Measurements from ENCODE around the gene ATP11A.

Gene ATP11A

GRCh38 chr13:112842343-112842856 lies 152.6 kb downstream of the ATP11A start:
- in situ Hi-C loops (cut with HindIII; ENCODE audit: low pct_ligation_motif_present, low sequenced_read_pairs), result no loop called here
- Histone ChIP-seq H3K36me3 (replicated peaks) (no peaks in the 10 kb centered on the region), H3K4me3 (ENCODE audit: low read depth, low read length) (no peak overlapping the region), H3K27me3 (replicated peaks) (no peaks in the 10 kb centered on the region), H3K27ac (no peak overlapping the region)
- TF ChIP-seq, protein P1, sequence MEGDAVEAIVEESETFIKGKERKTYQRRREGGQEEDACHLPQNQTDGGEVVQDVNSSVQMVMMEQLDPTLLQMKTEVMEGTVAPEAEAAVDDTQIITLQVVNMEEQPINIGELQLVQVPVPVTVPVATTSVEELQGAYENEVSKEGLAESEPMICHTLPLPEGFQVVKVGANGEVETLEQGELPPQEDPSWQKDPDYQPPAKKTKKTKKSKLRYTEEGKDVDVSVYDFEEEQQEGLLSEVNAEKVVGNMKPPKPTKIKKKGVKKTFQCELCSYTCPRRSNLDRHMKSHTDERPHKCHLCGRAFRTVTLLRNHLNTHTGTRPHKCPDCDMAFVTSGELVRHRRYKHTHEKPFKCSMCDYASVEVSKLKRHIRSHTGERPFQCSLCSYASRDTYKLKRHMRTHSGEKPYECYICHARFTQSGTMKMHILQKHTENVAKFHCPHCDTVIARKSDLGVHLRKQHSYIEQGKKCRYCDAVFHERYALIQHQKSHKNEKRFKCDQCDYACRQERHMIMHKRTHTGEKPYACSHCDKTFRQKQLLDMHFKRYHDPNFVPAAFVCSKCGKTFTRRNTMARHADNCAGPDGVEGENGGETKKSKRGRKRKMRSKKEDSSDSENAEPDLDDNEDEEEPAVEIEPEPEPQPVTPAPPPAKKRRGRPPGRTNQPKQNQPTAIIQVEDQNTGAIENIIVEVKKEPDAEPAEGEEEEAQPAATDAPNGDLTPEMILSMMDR (IDR thresholded peaks at IDR 0.05; ENCODE audit: low read depth, low read length, missing control alignments), result no peak
- peak; percentile 61 for DNase-seq

DNA sequence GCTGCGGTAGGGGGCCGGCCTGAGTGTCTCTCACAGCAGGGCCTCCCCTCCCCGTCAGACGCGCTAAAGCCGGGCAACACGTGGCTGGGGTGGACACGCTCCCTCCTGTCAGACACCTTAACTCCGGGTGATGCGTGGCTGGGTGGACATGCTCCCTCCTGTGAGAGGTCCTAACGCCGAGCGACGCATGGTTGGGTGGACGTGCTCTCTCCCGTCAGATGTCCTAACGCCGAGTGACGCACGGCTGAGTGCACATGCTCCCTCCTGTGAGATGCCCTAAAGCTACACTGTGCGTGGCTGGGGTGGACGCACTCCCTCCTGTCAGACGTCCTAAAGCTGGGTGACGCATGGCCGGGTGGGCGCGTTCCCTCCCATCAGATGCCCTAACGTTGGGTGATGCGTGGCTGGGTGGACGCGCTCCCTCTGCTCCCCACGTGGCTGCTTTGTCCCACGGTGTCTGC lies 153.1 kb downstream of the ATP11A start:
- H3K4me3 ChIP-seq (ENCODE audit: low read depth, low read length), result no peak overlapping the region
- in situ Hi-C loops (cut with HindIII; ENCODE audit: low pct_ligation_motif_present, low sequenced_read_pairs), result no loop called here
- no peaks in the 10 kb centered on the region for H3K27me3 ChIP-seq (replicated peaks)
- DNase-seq, result no peak
- TF ChIP-seq, protein P1 (IDR thresholded peaks at IDR 0.05; ENCODE audit: low read depth, low read length, missing control alignments), result no peak
- H3K27ac ChIP-seq, result no peak overlapping the region
- no peaks in the 10 kb centered on the region for H3K36me3 ChIP-seq (replicated peaks)

GRCh38 chr13:112843392-112844111 lies 153.7 kb downstream of the ATP11A start:
- TF ChIP-seq, protein P1 (IDR thresholded peaks at IDR 0.05; ENCODE audit: low read depth, low read length, missing control alignments), result no peak
- H3K4me3 ChIP-seq (ENCODE audit: low read depth, low read length), result no peak overlapping the region
- H3K27ac ChIP-seq, result no peak overlapping the region
- DNase-seq, result no peak
- H3K27me3 ChIP-seq (replicated peaks), result no peaks in the 10 kb centered on the region
- in situ Hi-C loops (cut with HindIII; ENCODE audit: low pct_ligation_motif_present, low sequenced_read_pairs), result no loop called here
- no peaks in the 10 kb centered on the region for H3K36me3 ChIP-seq (replicated peaks)

GRCh38 chr13:112844411-112844810 lies 154.6 kb downstream of the ATP11A start:
- H3K36me3 ChIP-seq (replicated peaks), result no peaks in the 10 kb centered on the region

GRCh38 chr13:112844879-112845278 lies 155.0 kb downstream of the ATP11A start:
- Histone ChIP-seq H3K4me3 (ENCODE audit: low read depth, low read length) (no peak overlapping the region), H3K27me3 (replicated peaks) (no peaks in the 10 kb centered on the region), H3K36me3 (replicated peaks) (no peaks in the 10 kb centered on the region), H3K27ac (no peak overlapping the region)
- in situ Hi-C loops (cut with HindIII; ENCODE audit: low pct_ligation_motif_present, low sequenced_read_pairs), result no loop called here
- no peak for DNase-seq
- TF ChIP-seq, protein P1 (IDR thresholded peaks at IDR 0.05; ENCODE audit: low read depth, low read length, missing control alignments), result no peak

More at GRCh38 chr13:112844411-112844810, 154.6 kb downstream of the ATP11A start:
- DNase-seq, result no peak
- Histone ChIP-seq H3K27ac (no peak overlapping the region), H3K27me3 (replicated peaks) (no peaks in the 10 kb centered on the region), H3K4me3 (ENCODE audit: low read depth, low read length) (no peak overlapping the region)
- in situ Hi-C loops (cut with HindIII; ENCODE audit: low pct_ligation_motif_present, low sequenced_read_pairs), result no loop called here
- TF ChIP-seq, protein P1 (IDR thresholded peaks at IDR 0.05; ENCODE audit: low read depth, low read length, missing control alignments), result no peak

Data from brain microvascular endothelial cell (primary cell).